ENCODE data around the gene PNMT.

DNA sequence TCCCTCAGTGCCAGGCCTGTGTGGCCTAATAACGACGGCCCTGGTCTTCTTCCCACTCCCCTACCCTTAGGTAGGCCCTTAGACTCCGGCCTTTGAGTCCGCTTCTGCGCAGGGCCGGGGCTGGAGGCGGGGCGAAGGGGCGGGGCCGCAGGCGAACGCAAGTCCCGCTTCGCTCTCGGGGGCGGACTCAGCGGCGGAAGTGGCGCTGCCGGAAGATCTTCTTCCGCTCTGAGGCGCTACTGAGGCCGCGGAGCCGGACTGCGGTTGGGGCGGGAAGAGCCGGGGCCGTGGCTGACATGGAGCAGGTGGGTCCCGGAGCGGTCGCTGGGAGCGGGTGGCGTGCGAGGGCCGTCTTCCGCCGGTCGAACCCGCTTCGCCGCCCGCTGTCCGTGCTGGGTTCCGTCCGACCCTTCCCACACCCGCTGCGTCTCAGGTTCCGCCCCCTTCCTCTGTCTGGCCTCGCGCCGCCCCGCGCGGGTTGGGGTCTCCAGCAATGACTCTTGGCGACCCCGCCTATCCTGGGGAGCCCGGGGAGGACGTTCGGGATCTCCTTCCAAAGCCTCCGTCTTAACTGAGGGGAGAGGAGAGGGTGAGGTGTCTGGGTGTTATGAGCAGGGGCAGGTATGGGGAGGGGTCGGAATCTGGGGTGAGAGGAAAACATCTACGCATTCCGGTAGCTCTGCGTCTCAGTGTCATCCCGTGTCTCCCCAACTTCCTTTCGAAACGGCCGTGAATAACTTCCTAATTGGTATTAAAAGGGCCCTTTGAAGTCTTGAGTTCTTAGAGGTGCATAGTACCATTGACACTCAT, 31.1 kb upstream of the PNMT start, which contains the start of gene STARD3:
- TF ChIP-seq USF1 (IDR thresholded peaks at IDR 0.05) (peak; percentile 33; the same call in 1 of the 2 replicates), CREB1 (IDR thresholded peaks at IDR 0.05; ENCODE audit: low read depth) (no peak), YY1 (IDR thresholded peaks at IDR 0.05; ENCODE audit: low read depth) (no peak; the same call in 1 of the 2 replicates), FOXM1 (IDR thresholded peaks at IDR 0.05; ENCODE audit: borderline replicate concordance, low read depth) (no peak), TEAD4 (IDR thresholded peaks at IDR 0.05) (no peak)
